HEK293 (cell line): ENCODE results near the gene ZNF672.

Source experiments
- CTCF ChIA-PET: fragments of 350-600 bp; formaldehyde crosslinking; extraction: SDS; loops from one replicate; lab custom pipeline; 2021; ENCODE audit warnings: antibody characterized with exemption; lab: Yijun Ruan, JAX
- POLR2A ChIA-PET: fragments of 300-600 bp; formaldehyde crosslinking; extraction: SDS; loops from one replicate; lab custom pipeline; 2020; ENCODE audit warnings: antibody characterized with exemption, inconsistent platforms; lab: Yijun Ruan, JAX
- H3K27ac ChIP-seq: fragments of 200-500 bp; sonication (Bioruptor generic); 2 replicates; pipeline ENCODE4 v1.5.1; 2014; ENCODE audit warnings: low read depth, low read length, control low read depth, inconsistent platforms; ENCODE audit errors: extremely low read depth
- H3K36me3 ChIP-seq, 2 experiments: fragments of 200-500 bp in 1 of 2; sonication (Bioruptor generic) in 1 of 2; 1 replicate in 1 of 2; 2 replicates in 1 of 2; pipeline ENCODE4 v1.5.1; 2014 to 2017; ENCODE audit warnings: inconsistent platforms in 2 of 2, low read length in 2 of 2; ENCODE audit not compliant: control insufficient read depth in 2 of 2, insufficient read depth in 1 of 2
- H3K4me1 ChIP-seq: fragments of 200-500 bp; sonication (Bioruptor generic); 2 replicates; pipeline ENCODE4 v1.5.1; 2014; ENCODE audit warnings: mild to moderate bottlenecking, low read length, inconsistent platforms; ENCODE audit not compliant: control insufficient read depth, insufficient read depth
- H3K4me3 ChIP-seq: 2 replicates; pipeline ENCODE4 v1.5.1; 2011; ENCODE audit warnings: low read depth, mild to moderate bottlenecking, control low read depth, low read length, moderate library complexity
- H3K9me3 ChIP-seq: fragments of 200-500 bp; sonication (Bioruptor generic); 2 replicates; pipeline ENCODE4 v1.5.1; 2014; ENCODE audit warnings: low read depth, low read length, inconsistent platforms; ENCODE audit not compliant: control insufficient read depth, insufficient read depth
- BCL11B ChIP-seq: fragments of 450-650 bp; formaldehyde crosslinking; IDR thresholded peaks from 2 replicates; pipeline ENCODE4 v1.5.1; 2016; ENCODE audit warnings: low read depth, missing biosample characterization, missing genetic modification characterization
- HOXC10 ChIP-seq: sonication (generic); formaldehyde crosslinking; IDR thresholded peaks from 2 replicates; pipeline ENCODE4 v1.8.1; 2023; ENCODE audit warnings: mild to moderate bottlenecking, missing genetic modification reagents
- IKZF3 ChIP-seq: fragments of 450-650 bp; IDR thresholded peaks from 2 replicates; pipeline ENCODE4 v1.5.0; 2018; ENCODE audit warnings: missing biosample characterization, mild to moderate bottlenecking, missing genetic modification characterization, moderate library complexity
- KLF16 ChIP-seq: fragments of 450-650 bp; formaldehyde crosslinking; IDR thresholded peaks from 2 replicates; pipeline ENCODE4 v1.5.1; 2017; ENCODE audit warnings: missing biosample characterization, missing genetic modification characterization
- KLF9 ChIP-seq: fragments of 450-650 bp; formaldehyde crosslinking; IDR thresholded peaks from 2 replicates; pipeline ENCODE4 v1.5.1; 2016; ENCODE audit warnings: missing biosample characterization, missing genetic modification characterization, low read depth
- OVOL3 ChIP-seq: fragments of 450-650 bp; formaldehyde crosslinking; IDR thresholded peaks from 2 replicates; pipeline ENCODE4 v1.5.1; 2016; ENCODE audit warnings: missing biosample characterization, missing genetic modification characterization
- REST ChIP-seq: fragments of 450-650 bp; formaldehyde crosslinking; IDR thresholded peaks from 2 replicates; pipeline ENCODE4 v1.5.1; 2016; ENCODE audit warnings: missing biosample characterization, missing genetic modification characterization
- ZBTB48 ChIP-seq: fragments of 450-650 bp; formaldehyde crosslinking; IDR thresholded peaks from 2 replicates; pipeline ENCODE4 v1.5.1; 2016; ENCODE audit warnings: missing biosample characterization, missing genetic modification characterization
- ZFP37 ChIP-seq: fragments of 450-650 bp; formaldehyde crosslinking; IDR thresholded peaks from 2 replicates; pipeline ENCODE4 v1.5.1; 2016; ENCODE audit warnings: missing biosample characterization, missing genetic modification characterization
- ZNF114 ChIP-seq: fragments of 450-650 bp; formaldehyde crosslinking; IDR thresholded peaks from 2 replicates; pipeline ENCODE4 v1.5.0; 2017; ENCODE audit warnings: missing biosample characterization, missing genetic modification characterization
- ZNF132 ChIP-seq: fragments of 450-650 bp; formaldehyde crosslinking; IDR thresholded peaks from 2 replicates; pipeline ENCODE4 v1.5.1; 2017; ENCODE audit warnings: missing biosample characterization, missing genetic modification characterization, borderline replicate concordance
- ZNF174 ChIP-seq: fragments of 450-650 bp; formaldehyde crosslinking; IDR thresholded peaks from 2 replicates; pipeline ENCODE4 v1.5.0; 2017; ENCODE audit warnings: missing biosample characterization, mild to moderate bottlenecking, missing genetic modification characterization
- ZNF280D ChIP-seq: fragments of 450-650 bp; formaldehyde crosslinking; IDR thresholded peaks from 2 replicates; pipeline ENCODE4 v1.5.1; 2016; ENCODE audit warnings: missing biosample characterization, missing genetic modification characterization
- ZNF488 ChIP-seq: fragments of 450-650 bp; formaldehyde crosslinking; IDR thresholded peaks from 2 replicates; pipeline ENCODE4 v1.5.1; 2016; ENCODE audit warnings: missing biosample characterization, missing genetic modification characterization
- ZNF530 ChIP-seq: fragments of 450-650 bp; formaldehyde crosslinking; IDR thresholded peaks from 2 replicates; pipeline ENCODE4 v1.5.1; 2016; ENCODE audit warnings: low read depth, missing biosample characterization, missing genetic modification characterization
- ZNF623 ChIP-seq: fragments of 450-650 bp; formaldehyde crosslinking; IDR thresholded peaks from 2 replicates; pipeline ENCODE4 v1.5.1; 2016; ENCODE audit warnings: missing biosample characterization, missing genetic modification characterization
- ZNF791 ChIP-seq: fragments of 450-650 bp; formaldehyde crosslinking; IDR thresholded peaks from 2 replicates; pipeline ENCODE4 v1.5.1; 2016; ENCODE audit warnings: missing biosample characterization, missing genetic modification characterization
- ZNF792 ChIP-seq: fragments of 450-650 bp; formaldehyde crosslinking; IDR thresholded peaks from 2 replicates; pipeline ENCODE4 v1.5.1; 2016; ENCODE audit warnings: missing biosample characterization, missing genetic modification characterization
- ZSCAN16 ChIP-seq: fragments of 450-650 bp; formaldehyde crosslinking; IDR thresholded peaks from 2 replicates; pipeline ENCODE4 v1.5.1; 2016; ENCODE audit warnings: missing biosample characterization, missing genetic modification characterization

ZNF672 gene

GRCh38 chr1:248852481-248853405 is 14.7 kb downstream of the ZNF672 start:
- H3K4me3 ChIP-seq = no peak overlapping the region
- H3K4me1 ChIP-seq = no peaks in the 10 kb centered on the region
- ChIA-PET POLR2A (no interaction called here), CTCF (no interaction called here)
- peaks cover 0 to 92% of the 10 kb centered on the region in 2 experiments; a peak in 1 of 3 replicates for H3K36me3 ChIP-seq
- TF ChIP-seq ZSCAN16 (tag by site-specific recombination) = no peak
- no peak for TF ChIP-seq ZNF114 (tag by site-specific recombination)
- TF ChIP-seq ZFP37 (tag by site-specific recombination) = no peak
- no peak for TF ChIP-seq ZNF488
- TF ChIP-seq ZBTB48 (tag by site-specific recombination) = no peak
- TF ChIP-seq ZNF174 = no peak
- TF ChIP-seq ZNF530 (tag by site-specific recombination) = no peak
- TF ChIP-seq KLF16 (tag by site-specific recombination) = no peak
- TF ChIP-seq OVOL3 (tag by site-specific recombination) = no peak
- TF ChIP-seq ZNF280D (tag by site-specific recombination) = no peak
- no peak for TF ChIP-seq ZNF132 (tag by site-specific recombination)
- no peaks in the 10 kb centered on the region for H3K9me3 ChIP-seq
- H3K27ac ChIP-seq = no peak overlapping the region

GRCh38 chr1:248853663-248854375 is 15.8 kb downstream of the ZNF672 start:
- no peaks in the 10 kb centered on the region for H3K9me3 ChIP-seq
- no peak overlapping the region for H3K4me3 ChIP-seq
- no peaks in the 10 kb centered on the region for H3K4me1 ChIP-seq
- POLR2A ChIA-PET = no interaction called here
- H3K27ac ChIP-seq = no peak overlapping the region
- CTCF ChIA-PET = no interaction called here
- peaks cover 0 to 81% of the 10 kb centered on the region in 2 experiments; a peak in 1 of 3 replicates for H3K36me3 ChIP-seq
- TF ChIP-seq ZNF488 = no peak
- no peak for TF ChIP-seq HOXC10 (CRISPR knock-in tag)

GRCh38 chr1:248855580-248855979 is 17.6 kb downstream of the ZNF672 start:
- Histone ChIP-seq H3K27ac (no peak overlapping the region), H3K4me3 (no peak overlapping the region), H3K9me3 (no peaks in the 10 kb centered on the region), H3K4me1 (no peaks in the 10 kb centered on the region), H3K36me3 (peaks cover 0 to 65% of the 10 kb centered on the region in 2 experiments; a peak in 1 of 3 replicates)
- POLR2A ChIA-PET = no interaction called here
- CTCF ChIA-PET = no interaction called here
- TF ChIP-seq REST (tag by site-specific recombination) (no peak), IKZF3 (tag by site-specific recombination) (no peak), BCL11B (no peak), ZNF792 (tag by site-specific recombination) (no peak), ZNF791 (no peak), ZNF623 (no peak), KLF9 (no peak)
